SKM-1 treated with dmso at 0.1 percent for 144 hours (cell line): ENCODE measurements around the gene SERPINF2.
"Not testable (repeated sequence)": the region's sequence is repeated elsewhere in the genome, so short reads cannot be mapped to it uniquely, and the experiment has no call there.

ENCODE experiments used
- DNase-seq: peaks from one replicate; lab custom pipeline; 2025; ENCODE audit not compliant: unreplicated experiment; lab: John Stamatoyannopoulos, UW

Gene SERPINF2

DNA sequence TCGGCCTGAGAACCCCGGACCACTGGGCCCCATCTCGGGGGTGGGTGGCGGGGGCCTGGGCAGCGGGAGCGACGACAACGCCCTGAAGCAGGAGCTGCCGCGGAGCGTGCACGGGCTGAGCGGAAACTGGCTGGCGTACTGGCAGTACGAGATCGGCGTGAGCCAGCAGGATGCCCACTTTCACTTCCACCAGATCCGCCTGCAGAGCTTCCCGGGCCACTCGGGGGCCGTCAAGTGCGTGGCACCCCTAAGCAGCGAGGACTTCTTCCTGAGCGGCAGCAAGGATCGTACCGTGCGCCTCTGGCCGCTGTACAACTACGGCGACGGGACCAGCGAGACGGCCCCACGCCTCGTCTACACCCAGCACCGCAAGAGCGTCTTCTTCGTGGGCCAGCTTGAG lies 8.9 kb upstream of the SERPINF2 start:
- DNase-seq = no peak

DNA sequence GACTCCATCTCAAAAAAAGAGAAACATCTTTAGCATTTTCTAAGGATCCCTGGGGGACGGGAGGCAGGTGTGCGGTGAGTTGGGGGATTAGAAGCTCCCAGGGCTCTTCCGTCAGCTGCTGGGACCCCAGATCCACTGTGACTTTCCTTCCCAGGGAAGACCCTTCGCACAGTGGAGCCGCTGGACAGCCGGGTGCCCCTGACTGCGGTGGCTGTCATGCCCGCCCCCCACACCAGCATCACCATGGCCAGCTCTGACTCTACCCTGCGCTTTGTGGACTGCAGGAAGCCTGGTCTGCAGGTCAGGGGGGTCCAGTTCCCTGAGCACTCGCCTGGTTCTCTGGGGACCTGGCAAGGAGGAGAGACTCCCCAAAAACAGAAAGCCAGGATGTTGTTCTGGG lies 7.3 kb upstream of the SERPINF2 start:
- no peak for DNase-seq

DNA sequence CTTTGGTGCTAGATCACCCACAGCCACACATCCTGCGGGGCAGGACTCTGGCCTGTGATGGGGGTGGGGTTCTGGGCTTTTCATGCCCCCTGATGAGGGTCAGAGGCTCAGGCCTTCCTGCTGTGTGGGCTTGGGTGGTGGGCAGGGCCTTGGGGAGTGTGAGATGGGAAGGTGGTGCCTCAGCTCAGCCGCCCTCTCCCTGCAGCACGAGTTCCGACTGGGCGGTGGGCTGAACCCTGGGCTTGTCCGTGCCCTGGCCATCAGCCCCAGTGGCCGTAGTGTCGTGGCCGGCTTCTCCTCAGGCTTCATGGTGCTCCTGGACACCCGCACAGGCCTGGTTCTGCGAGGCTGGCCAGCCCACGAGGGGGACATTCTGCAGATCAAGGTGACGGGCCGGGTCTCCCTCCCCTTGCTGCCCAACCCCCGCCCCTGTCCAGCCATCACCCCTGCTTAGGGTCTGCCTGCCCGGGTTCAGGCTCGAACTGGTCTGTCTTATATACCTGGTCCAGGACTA lies 6.8 kb upstream of the SERPINF2 start:
- no peak for DNase-seq

DNA sequence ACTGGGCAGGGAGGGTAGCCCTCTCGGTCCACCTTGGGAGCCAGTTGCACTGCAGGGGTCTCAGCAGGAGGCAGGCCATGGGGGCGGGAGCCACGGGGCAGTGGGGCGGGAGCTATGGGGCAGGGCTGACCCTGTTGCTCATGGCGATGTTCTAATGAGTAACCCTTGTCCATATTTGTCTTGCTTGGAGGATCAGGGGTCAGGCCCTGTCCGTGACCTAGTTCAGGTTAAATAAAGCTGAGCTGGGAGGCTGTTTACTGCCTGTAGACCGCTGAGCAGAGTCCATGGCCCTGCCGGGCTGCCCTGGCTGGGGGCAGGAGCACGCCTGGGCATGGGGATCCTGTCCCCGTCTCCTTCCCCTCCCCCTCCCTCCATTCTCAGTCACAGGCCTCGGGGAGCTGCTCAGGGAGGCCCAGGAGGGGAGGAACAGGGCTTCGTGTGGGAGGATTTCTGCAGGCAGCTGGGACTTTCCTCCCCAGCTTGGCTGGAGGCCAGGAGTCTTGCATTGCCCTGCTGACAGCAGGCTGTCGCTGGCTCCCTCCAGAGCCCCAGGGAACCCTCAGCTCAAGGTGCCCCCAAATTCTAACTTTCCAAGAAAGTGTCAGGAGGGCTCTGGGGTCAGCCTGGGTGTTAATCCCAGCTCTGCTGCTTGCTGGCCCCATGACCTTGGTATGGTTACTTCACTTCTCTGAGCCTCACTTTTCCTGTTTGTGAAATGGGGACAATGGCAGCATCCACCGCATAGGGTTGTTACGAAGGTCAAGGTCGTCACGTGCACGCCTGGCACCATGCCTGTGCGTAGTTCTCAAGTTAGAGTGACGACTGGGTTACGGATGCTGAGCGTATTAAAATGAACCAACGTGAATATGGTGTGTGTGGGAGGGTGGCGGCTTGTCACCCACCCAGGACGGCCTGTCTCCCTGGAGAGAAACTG lies 6.1 kb upstream of the SERPINF2 start:
- no peak for DNase-seq

DNA sequence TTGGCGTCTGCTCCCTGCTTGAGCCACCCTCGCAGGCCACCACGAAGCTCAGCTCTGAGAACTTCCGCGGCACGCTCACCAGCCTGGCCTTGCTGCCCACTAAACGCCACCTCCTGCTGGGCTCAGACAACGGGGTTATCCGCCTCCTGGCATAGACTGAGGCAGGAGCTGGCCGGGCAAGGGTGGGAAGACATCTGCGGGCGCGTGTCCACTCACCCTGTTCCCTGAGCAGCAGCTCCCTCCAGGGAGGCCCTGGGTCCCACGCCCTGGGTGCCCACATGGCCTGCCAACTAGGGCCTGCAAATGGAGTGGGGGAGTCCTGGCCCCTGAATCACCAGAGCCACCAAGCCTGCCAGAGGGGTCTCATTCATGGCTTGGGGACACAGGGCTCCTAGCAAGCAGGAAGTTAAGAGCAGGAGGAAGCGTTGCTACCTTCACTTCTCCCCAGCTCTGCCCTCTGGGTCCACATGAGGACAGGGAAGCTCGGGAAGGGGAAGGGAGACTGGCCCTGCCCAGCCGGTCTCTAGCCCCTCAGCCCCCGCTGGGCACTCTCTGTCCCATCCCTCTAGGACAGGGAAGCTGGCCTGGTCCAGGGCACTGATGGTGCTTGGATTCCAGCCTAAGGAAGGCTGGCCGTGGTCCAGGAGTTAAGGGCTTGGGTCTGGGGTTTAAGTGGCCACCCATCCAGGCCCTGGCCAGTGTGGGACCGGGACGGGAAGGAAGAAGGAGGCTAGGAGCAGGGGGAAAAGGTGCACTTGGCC lies 5.0 kb upstream of the SERPINF2 start:
- DNase-seq = no peak

DNA sequence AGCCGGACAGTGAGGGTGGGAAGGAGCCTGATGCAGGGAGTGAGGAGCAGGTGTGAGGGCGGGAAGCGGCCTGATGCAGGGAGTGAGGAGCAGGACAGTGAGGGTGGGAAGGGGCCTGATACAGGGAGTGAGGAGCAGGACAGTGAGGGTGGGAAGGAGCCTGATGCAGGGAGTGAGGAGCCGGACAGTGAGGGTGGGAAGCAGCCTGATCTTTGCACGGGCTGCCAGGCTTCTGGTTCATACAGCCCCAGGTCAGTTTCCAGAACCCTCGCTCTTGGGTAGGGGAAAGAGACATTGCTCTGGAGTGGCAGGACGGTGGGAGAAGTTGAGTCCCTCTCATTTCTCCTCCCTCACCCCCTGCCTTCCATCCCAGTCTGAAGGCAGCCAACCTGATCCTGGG lies 772 bp upstream of the SERPINF2 start:
- not testable (repeated sequence) for DNase-seq

DNA sequence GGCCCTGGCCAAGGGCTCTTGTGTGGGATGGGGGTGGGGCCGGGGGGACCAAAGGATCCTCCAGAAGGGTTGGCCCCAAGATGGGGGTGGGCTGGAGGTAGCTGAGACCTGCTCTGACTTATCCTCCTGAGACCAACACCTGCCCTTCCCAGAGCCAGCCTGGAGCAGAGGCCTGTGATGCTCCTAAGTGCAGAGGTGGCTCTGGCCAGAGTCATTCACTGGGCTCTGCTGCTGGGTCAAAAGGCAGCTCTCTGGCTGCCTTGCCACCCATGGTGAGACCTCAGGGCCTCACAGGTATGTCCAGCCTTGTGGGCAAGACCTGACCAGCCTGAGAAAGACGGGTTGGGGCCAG lies 393 bp downstream of the SERPINF2 start:
- DNase-seq = no peak

DNA sequence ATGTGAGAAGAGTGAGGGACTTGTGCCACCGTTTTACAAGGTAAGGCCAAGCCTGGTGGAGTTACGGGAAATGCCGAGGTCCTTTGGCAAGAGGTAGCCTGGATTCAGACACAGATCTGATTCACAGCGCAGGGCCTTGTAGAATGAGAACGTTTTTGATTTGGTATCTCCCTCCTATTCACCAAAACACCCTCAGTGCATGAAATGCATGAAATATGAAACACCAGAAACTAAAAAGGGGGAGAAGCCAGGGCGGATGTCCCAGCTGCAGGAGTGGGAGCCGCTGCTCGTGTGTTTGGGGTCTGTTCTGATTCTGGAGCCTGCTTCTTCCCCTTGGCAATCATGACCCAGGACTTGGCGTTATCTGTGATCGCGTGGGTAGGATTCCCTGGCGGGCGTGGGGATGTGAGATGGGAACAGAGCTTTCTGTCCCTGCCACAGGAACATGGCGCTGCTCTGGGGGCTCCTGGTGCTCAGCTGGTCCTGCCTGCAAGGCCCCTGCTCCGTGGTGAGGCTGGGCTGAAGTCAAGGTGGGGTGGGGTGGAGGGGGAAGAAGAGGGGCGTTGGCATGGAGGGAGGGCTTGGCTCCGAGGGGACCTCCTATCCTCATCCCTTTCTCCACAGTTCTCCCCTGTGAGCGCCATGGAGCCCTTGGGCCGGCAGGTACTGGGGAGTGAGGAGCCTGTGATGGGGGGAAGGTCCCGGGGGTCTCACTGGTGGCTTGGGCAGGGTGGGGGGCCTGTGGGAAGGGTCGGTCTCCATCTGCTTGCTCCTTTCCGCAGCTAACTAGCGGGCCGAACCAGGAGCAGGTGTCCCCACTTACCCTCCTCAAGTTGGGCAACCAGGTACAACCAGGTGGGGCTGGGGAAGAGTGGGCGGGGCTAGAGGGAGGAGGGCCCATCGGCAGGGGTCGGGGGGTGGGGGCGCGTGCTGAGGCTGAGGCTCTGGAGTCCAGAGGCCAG lies 2.2 kb downstream of the SERPINF2 start:
- no peak for DNase-seq

DNA sequence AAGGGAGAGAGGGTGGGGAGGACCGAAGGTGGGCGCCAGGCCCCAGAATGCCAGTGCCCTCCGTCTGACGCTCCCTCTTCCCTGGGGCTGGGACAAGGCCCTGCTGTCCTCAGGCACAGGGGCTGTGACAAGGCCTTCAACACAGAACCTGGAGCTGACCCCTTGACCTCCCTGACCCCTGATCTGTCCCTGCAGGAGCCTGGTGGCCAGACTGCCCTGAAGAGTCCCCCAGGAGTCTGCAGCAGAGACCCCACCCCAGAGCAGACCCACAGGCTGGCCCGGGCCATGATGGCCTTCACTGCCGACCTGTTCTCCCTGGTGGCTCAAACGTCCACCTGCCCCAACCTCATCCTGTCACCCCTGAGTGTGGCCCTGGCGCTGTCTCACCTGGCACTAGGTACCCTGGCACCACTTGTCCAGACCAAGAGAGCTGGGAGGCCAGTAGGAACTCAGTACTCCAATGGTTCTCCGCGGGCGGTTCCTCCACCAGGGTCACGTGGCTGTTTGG lies 2.9 kb downstream of the SERPINF2 start:
- DNase-seq = no peak

DNA sequence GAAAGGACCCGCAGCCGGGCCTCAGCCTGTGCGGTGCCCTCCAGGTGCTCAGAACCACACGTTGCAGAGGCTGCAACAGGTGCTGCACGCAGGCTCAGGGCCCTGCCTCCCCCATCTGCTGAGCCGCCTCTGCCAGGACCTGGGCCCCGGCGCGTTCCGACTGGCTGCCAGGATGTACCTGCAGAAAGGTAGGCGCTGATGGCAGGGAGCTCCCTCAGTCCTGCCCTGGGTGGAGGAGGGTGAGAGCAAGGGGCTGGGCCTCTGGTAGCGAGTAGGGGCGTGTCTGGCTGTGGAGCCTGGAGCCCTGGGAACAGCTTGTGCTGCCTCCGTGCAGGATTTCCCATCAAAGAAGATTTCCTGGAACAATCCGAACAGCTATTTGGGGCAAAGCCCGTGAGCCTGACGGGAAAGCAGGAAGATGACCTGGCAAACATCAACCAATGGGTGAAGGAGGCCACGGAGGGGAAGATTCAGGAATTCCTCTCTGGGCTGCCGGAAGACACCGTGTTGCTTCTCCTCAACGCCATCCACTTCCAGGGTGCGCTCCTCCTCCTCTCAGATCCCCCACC lies 4.4 kb downstream of the SERPINF2 start:
- DNase-seq = no peak

DNA sequence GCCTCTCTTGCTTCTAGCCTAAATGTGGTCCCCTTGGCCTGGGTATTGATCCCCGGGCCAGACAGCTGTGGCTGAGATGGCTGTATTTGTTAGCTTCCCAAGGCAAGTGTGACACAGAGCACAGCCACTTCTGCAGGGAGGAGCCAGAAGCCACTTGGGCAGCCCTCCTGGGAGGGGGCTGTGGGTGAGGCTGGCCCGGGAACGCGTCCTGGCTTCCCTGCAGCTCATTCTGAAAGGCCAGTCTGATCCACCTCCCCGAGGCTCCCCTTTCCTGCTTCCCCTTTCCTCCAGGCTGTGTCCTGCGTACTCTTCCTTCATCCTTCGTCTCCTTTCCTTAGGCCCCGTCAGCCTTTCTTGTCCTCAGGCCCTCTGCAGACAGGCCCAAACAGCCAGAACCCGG lies 8.0 kb downstream of the SERPINF2 start:
- DNase-seq = no peak

DNA sequence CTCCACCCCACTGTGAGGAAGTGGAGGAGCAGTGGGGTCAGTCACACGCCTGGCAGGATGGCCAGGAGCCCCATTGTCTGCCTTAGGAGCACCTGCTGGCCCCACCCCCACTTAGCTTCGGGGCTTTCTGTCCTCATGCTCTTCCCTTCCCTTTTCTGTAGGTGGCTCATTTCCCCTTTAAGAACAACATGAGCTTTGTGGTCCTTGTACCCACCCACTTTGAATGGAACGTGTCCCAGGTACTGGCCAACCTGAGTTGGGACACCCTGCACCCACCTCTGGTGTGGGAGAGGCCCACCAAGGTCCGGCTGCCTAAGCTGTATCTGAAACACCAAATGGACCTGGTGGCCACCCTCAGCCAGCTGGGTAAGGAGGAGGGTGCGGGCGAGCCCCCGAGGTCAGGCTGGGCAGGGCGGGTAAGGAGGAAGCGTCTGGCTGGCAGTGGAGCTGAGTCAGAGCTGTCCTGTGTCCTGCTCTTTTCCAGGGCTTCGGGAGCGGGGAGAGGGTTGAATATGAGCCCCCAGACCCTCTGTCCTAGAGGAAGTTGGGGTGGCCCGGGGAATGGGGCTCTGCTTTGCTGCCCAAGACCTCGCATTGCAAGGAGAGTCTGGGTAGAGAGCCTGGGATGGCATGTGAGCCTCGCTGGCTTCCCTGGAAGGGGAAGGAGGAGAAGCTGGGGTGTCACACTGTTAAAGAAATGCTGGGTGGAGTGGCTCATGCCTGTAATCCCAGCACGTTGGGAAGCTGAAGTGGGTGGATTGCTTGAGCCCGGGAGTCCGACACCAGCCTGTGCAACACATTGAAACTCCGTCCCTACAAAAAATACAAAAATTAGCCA lies 10.0 kb downstream of the SERPINF2 start:
- peak; percentile 35 for DNase-seq

DNA sequence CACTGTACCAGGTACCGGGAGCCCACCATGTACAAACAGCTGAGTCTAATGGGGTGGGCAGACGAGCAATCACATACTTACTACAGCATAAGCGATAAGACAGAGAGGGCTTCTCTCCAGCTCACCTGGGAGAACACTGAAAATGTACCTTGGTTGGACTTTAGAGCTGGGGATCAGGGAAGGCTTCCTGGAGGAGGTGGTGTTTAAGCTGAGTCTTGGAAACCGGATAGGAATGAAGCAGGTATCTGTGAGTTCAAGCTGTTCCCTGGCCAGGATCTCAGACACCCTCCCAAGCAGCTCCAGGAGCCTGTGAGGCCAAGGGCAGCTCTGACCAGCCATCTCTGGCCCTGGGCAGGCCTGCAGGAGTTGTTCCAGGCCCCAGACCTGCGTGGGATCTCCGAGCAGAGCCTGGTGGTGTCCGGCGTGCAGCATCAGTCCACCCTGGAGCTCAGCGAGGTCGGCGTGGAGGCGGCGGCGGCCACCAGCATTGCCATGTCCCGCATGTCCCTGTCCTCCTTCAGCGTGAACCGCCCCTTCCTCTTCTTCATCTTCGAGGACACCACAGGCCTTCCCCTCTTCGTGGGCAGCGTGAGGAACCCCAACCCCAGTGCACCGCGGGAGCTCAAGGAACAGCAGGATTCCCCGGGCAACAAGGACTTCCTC lies 11.2 kb downstream of the SERPINF2 start:
- no peak for DNase-seq

DNA sequence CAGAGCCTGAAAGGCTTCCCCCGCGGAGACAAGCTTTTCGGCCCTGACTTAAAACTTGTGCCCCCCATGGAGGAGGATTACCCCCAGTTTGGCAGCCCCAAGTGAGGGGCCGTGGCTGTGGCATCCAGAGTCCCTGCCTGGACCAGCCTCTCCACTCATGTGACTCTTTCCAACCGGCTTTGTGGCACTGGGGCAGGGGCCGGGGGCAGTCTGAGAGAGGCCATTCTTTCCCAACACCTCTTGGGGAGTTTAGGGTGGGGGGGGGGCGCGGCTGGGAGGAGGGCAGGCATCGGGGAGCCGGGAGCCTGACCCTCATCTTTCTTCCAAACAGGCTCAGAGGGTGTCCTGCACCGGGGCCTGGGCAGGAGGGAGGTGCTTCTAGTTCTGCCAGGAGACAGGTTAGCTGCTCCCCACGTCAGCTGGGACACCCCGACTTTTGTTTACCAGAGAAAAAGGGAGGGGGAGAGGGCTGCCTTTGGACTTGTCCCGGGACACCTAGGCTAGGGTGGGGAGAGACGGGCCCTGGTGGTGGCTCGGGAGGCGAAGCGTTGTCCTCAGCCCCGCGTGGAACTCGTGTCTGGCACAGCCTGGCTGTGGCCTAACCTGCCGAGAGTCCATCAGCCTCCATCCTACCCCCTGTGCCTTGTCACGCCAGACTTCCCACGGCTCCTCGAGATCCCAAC lies 11.9 kb downstream of the SERPINF2 start:
- no peak for DNase-seq

DNA sequence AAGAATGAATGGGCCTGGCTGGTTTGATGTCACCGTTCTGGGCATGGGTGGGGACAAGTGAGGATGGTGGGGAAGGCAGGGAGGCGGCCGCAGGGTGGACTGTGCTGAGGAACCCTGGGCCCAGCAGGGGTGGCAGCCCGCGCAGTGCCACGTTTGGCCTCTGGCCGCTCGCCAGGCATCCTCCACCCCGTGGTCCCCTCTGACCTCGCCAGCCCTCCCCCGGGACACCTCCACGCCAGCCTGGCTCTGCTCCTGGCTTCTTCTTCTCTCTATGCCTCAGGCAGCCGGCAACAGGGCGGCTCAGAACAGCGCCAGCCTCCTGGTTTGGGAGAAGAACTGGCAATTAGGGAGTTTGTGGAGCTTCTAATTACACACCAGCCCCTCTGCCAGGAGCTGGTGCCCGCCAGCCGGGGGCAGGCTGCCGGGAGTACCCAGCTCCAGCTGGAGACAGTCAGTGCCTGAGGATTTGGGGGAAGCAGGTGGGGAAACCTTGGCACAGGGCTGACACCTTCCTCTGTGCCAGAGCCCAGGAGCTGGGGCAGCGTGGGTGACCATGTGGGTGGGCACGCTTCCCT lies 12.7 kb downstream of the SERPINF2 start:
- no peak for DNase-seq

DNA sequence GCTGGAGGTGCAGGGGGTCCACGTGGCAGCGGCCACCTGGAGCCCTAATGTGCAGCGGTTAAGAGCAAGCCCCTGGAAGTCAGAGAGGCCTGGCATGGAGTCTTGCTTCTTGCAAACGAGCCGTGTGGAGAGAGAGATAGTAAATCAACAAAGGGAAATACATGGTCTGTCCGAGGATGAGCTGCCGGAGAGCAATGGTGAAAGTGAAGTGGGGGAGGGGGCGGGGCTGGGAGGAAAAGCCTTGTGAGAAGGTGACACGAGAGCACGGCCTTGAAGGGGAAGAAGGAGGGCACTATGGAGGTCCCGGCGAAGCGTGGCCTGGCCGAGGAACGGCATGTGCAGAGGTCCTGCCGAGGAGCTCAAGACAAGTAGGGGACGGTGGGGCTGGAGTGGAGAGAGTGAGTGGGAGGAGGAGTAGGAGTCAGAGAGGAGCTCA lies 13.2 kb downstream of the SERPINF2 start:
- no peak for DNase-seq

DNA sequence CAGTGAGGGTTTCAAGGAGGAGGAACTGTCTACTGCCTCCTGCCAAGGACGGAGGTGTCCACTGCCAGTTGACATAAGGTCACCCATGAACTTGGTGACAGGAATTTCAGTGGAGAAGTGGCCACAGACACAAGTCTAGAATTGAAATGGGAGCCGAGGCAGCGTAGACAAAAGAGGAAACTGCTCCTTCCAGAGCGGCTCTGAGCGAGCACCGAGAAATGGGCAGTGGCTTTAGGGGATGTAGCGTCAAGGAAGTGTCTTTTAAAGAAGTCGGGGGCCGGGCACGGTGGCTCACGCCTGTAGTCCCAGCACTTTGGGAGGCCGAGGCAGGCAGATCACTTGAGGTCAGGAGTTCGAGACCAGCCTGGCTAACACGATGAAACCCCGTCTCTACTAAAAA lies 16.1 kb downstream of the SERPINF2 start:
- DNase-seq = peak; percentile 47

DNA sequence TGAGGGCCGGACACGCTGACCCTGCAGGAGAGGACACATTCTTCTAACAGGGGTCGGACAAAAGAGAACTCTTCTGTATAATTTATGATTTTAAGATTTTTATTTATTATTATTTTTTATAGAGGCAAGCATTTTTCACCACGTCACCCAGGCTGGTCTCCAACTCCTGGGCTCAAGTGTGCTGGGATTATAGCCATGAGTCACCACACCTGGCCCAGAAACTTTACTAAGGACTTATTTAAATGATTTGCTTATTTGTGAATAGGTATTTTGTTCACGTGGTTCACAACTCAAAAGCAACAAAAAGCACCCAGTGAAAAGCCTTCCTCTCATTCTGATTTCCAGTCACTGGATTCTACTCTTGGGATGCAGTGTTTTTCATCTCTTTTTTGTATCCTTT lies 16.9 kb downstream of the SERPINF2 start:
- DNase-seq = no peak
